Stimulated activated CD4-positive, alpha-beta T cell treated with anti-CD3 and anti-CD28 coated beads, Interleukin-4, amount 100 ng/mL, for 1 hour (primary cell): ENCODE measurements around the gene HIVEP2.
A peak's percentile ranks its signal among the peaks of the same experiment; 100 is the strongest.

ENCODE experiments used
- DNase-seq: peaks from one replicate; pipeline ENCODE4 v3.0.0-alpha.2; 2020

HIVEP2 gene

GRCh38 chr6:142916881-142917280, 28.1 kb downstream of the HIVEP2 start:
- DNase-seq = no peak

GRCh38 chr6:142914937-142915697, 29.9 kb downstream of the HIVEP2 start:
- no peak for DNase-seq

GRCh38 chr6:142914369-142914768, 30.6 kb downstream of the HIVEP2 start:
- no peak for DNase-seq

- DNase-seq = peak; percentile 62
Measured at GRCh38 chr6:142913511-142914047, 31.4 kb downstream of the HIVEP2 start.

GRCh38 chr6:142913036-142913510, 31.9 kb downstream of the HIVEP2 start:
- no peak for DNase-seq

- no peak for DNase-seq
Measured at GRCh38 chr6:142912125-142912524, 32.9 kb downstream of the HIVEP2 start.

GRCh38 chr6:142911430-142911829, 33.5 kb downstream of the HIVEP2 start:
- no peak for DNase-seq

- DNase-seq = no peak
Measured at GRCh38 chr6:142909686-142910085, 35.3 kb downstream of the HIVEP2 start.

- DNase-seq = no peak
Measured at GRCh38 chr6:142908235-142908634, 36.7 kb downstream of the HIVEP2 start.

GRCh38 chr6:142907544-142907943, 37.4 kb downstream of the HIVEP2 start:
- DNase-seq = no peak

- DNase-seq = no peak
Measured at GRCh38 chr6:142906945-142907470, 38.0 kb downstream of the HIVEP2 start.

GRCh38 chr6:142903812-142904211, 41.2 kb downstream of the HIVEP2 start:
- DNase-seq = no peak

- peak; percentile 61 for DNase-seq
Measured at GRCh38 chr6:142902636-142903053, 42.3 kb downstream of the HIVEP2 start.

- DNase-seq = no peak
Measured at GRCh38 chr6:142901611-142902010, 43.4 kb downstream of the HIVEP2 start.

GRCh38 chr6:142900227-142900971, 44.6 kb downstream of the HIVEP2 start:
- no peak for DNase-seq

- no peak for DNase-seq
Measured at GRCh38 chr6:142898927-142899895, 45.8 kb downstream of the HIVEP2 start.

GRCh38 chr6:142897659-142898058, 47.3 kb downstream of the HIVEP2 start:
- no peak for DNase-seq

- DNase-seq = no peak
Measured at GRCh38 chr6:142896732-142897131, 48.2 kb downstream of the HIVEP2 start.

GRCh38 chr6:142893088-142893487, 51.9 kb downstream of the HIVEP2 start:
- DNase-seq = no peak

GRCh38 chr6:142892254-142893021, 52.5 kb downstream of the HIVEP2 start:
- DNase-seq = no peak

- DNase-seq = no peak
Measured at GRCh38 chr6:142891454-142891853, 53.5 kb downstream of the HIVEP2 start.

- no peak for DNase-seq
Measured at GRCh38 chr6:142888456-142888855, 56.5 kb downstream of the HIVEP2 start.
